Left renal pelvis (tissue), 4 donors: ENCODE measurements around the gene TCEAL3. TPM values are rescaled to one million over a fixed set of nuclear protein-coding genes. Genes with fewer than 3 reads are reported as not detected.
"Not testable (repeated sequence)": the region's sequence is repeated elsewhere in the genome, so short reads cannot be mapped to it uniquely, and the experiment has no call there.

Source experiments
- DNase-seq, 4 donors: peaks; one replicate each; pipeline ENCODE4 v3.0.0-alpha.2; 2013; ENCODE audit warnings: low read depth in 4 of 4, low spot score in 3 of 4
- polyA plus RNA-seq, 4 donors: library from polyadenylated mRNA; unstranded; fragments of 120-200 nt; gene quantifications; one replicate each; pipeline ENCODE4 v1.2.1, GENCODE V29; 2013; ENCODE audit not compliant: insufficient read length in 4 of 4

Gene TCEAL3
- polyA plus RNA-seq, 4 donors, result 28.9 to 36.3 (median 32.0) TPM

DNA sequence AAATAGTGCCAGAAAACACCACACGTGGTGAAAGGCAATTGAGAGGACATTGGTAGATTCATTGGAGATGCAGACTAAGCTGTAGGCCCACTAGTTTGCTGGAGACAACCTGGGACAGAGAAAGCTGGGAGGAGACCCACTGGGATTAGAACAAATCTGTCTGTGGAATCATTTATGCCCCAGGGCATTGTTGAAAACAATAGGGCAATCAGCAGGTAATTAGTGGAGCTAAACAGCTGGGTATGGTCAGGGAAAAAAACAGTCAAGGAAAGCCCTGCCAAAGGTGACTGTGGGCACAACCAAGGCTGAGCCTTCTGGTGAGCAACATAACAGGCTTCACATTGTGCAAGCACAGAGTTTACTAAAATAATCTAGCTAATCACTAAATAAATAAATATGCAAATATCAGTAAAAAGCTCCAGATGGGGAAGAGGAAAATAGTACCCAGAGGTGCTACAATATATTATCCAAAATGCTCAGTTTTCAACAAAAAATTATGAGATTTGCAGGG is 9.0 kb downstream of the TCEAL3 start:
- no peak for DNase-seq

- no peak for DNase-seq
Observed at GRCh38 chrX:103624111-103624510, 16.3 kb downstream of the TCEAL3 start.

GRCh38 chrX:103626855-103627254 is 19.1 kb downstream of the TCEAL3 start:
- no peak for DNase-seq

- DNase-seq, result peak in 2 of 4 donors; percentile 27 to 50
Observed at GRCh38 chrX:103628386-103629317, 20.9 kb downstream of the TCEAL3 start, which contains the start of gene TCEAL1. Gene TCEAL1 (plus strand): TSS chrX:103628975. CDS start chrX:103629917, 942 bp downstream.

GRCh38 chrX:103629318-103630170 is 21.8 kb downstream of the TCEAL3 start:
- peak in 3 of 4 donors; percentile 60 to 65 (median 60) for DNase-seq

GRCh38 chrX:103630171-103630511 is 22.4 kb downstream of the TCEAL3 start:
- DNase-seq, result no peak

DNA sequence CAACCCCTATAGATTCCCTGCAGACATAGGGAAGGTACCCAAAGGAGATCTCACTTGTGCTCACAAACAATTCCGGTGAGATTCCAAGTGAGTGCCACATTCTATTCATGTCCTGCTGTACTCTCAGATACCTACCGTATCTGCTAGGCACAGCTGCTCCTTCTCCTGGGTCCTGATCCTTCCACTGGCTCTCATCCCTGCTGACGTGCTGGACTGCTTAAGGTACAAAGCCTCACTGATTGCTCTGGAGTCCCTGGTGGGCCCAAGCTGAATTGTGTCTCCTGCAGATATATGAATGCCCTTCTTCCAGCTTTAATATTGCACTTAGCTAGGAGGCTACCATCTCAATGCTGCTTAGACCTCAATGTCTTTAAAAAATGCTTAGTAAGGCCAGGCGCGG is 23.4 kb downstream of the TCEAL3 start:
- DNase-seq, result no peak

GRCh38 chrX:103635436-103635835 is 27.7 kb downstream of the TCEAL3 start:
- no peak for DNase-seq

GRCh38 chrX:103637604-103638338 is 30.0 kb downstream of the TCEAL3 start:
- no peak for DNase-seq

GRCh38 chrX:103638479-103639346 is 30.9 kb downstream of the TCEAL3 start:
- peak in 1 of 4 donors; percentile 19 for DNase-seq

DNA sequence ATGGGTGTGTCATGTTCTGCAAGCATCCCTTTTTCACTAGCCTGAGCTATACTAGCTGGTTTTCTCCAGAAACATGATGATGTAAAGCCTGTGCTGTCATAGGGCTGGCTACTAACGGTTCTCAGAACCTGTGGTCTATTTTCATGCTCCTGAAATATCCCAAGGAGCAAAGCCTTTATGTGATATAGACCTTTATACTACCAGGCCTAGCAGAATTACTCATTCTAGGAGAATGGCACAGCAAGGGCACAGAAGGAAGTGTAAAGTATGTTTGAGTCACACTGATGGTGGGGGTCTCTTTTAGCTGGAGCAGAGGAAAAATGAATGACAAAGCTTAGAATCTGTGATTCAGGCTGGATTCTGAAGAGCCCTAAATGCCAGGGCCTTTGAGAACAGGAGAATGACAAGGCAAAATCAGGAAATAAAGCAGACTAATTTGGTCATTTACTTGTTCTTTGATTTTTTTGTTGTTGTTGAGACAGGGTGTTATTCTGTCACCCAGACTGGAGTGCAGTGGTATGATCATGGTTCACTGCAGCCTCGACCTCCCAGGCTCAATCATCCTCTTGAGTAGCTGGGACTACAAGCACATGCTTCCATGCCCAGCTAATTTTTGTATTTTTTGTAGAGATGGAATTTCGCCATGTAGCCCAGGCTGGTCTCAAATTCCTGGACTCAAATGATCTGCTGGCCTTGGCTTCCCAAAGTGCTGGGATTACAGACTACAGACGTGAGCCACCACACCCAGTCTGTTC is 32.8 kb downstream of the TCEAL3 start:
- DNase-seq, result no peak

DNA sequence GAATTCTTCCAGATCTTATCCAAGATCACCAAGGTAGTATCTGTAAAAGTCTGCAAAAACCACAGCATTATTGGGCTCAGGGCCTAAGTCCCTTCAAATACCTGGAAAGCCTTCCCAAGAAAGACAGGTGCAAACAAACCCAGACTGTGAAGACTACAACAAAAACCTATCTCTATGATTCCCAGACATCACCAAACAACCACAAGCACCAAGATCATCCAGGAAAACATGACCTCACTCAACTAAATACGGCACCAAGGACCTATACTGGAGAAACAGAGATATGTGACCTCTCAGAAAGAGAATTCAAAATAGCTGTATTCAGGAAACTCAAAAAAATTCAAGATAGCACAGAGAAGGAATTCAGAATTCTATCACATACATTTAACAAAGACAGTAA is 36.4 kb downstream of the TCEAL3 start:
- no peak for DNase-seq

GRCh38 chrX:103647630-103648029 is 39.9 kb downstream of the TCEAL3 start:
- no peak for DNase-seq

- no peak for DNase-seq
Observed at GRCh38 chrX:103651151-103651773, 43.5 kb downstream of the TCEAL3 start.

DNA sequence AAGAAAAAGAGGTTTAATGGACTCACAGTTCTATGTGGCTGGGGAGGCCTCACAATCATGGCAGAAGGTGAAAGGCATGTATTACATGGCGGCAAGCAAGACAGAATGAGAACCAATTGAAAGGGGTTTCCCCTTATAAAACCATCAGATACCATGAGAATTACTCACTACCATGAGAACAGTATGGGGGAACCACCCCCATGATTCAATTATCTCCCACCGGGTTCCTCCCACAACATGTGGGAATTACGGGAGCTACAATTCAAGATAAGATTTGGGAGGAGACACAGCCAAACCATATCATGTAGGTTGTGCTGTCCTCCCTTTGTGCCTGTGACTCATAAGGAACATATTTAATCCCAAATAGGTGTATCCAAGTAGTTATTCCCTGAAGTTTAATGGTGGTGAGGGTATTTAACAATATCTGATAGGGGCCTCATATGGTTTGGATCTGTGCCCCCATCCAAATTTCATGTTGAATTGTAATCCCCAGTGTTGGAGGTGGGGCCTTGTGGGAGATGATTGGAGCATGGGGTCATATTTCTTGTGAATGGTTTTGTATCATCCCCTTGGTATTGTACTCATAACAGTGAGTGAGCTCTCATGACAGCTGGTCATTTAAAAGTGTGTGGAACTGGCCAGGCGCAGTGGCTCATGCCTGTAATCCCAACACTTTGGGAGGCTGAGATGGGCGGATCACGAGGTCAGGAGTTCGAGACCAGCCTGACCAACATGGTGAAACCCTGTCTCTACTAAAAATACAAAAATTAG is 47.7 kb downstream of the TCEAL3 start:
- not testable (repeated sequence) for DNase-seq

DNA sequence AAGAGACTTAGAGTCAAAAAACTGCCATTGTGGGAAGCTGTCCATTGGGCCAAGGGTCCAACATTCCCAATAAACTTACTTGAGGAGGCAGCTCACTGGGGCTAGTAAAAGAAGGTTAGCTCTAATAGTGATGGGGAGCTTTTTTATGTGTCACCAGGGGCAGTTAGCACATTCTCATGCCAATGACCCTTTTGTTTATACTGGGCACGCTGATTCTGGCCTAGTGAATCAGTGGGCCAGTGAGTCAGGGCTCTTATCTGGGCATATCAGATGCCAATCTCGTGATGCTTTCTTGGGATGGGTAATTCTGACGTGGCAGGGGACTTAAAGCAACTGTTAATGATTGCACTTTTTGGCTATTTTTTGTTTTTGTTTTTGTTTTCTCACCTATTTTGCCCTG is 48.9 kb downstream of the TCEAL3 start:
- no peak for DNase-seq

DNA sequence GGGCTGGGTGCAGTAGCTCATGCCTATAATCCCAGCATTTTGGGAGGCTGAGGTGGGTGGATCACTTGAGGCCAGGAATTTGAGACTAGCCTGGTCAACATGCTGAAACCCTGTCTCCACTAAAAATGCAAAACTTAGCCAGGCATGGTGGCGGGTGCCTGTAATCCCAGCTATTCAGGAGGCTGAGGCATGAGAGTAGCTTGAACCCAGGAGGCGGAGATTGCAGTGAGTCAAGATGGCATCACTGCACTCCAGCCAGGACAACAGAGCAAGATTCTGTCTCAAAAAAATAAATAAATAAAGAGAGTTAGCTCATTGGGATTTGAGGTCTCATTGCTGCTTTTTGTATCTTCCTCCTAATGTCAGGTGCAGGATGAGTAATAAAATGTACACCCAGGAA is 49.3 kb downstream of the TCEAL3 start:
- not testable (repeated sequence) for DNase-seq
